ENCODE measurements around the gene DGCR6L.
"Not testable (repeated sequence)": the region's sequence is repeated elsewhere in the genome, so short reads cannot be mapped to it uniquely, and the experiment has no call there.

- TF ChIP-seq EP300 (IDR thresholded peaks at IDR 0.05; ENCODE audit: low read depth); CTCF (IDR thresholded peaks at IDR 0.05); POLR2A (IDR thresholded peaks at IDR 0.05): not testable (repeated sequence)
These were observed 6.4 kb downstream of the DGCR6L start for GRCh38 chr22:20313306-20314077.

All from transverse colon (tissue), 3 donors.